ENCODE data around the gene MANEA. TPM values are rescaled to one million over a fixed set of nuclear protein-coding genes. Genes with fewer than 3 reads are reported as not detected.

The MANEA gene
- total and polyA plus RNA-seq, 2 of the 8 experiments (the other 6 are each of a cell fraction or from before 2014, with no cell fraction given): 2.8 to 10.4 TPM

DNA sequence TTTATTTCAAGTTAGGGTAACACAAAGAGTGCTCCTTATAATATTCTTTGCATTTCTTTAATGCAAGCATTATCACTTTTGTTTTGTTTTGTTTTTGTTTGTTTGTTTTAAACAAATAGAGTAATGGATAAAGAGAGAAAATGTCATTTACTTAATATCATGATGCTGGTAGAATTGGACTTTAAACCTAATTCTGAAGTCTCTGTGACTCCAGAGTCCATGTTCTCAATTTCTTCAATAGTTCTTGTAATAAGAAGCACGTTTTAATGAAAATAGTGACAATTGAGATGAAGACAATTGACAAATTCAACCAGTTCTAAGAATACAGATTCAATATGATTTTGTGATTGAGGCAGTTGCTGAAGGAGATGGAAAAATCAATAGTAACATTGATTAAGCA lies 30.3 kb upstream of the MANEA start (continued):
- TF ChIP-seq, protein P1, sequence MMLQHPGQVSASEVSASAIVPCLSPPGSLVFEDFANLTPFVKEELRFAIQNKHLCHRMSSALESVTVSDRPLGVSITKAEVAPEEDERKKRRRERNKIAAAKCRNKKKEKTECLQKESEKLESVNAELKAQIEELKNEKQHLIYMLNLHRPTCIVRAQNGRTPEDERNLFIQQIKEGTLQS (IDR thresholded peaks at IDR 0.05; ENCODE audit: insufficient read depth, low read depth, low read length): no peak
- TF ChIP-seq JUND (IDR thresholded peaks at IDR 0.05; ENCODE audit: low read length): no peak
